K562 (cell line): ENCODE measurements around the gene COL26A1.

ENCODE experiments used
- C11orf30 ChIP-seq: fragments of 450-650 bp; IDR thresholded peaks from 2 replicates; pipeline ENCODE4 v1.6.1; 2016; ENCODE audit warnings: low read depth, mild to moderate bottlenecking
- CBFB ChIP-seq: sonication (generic); formaldehyde crosslinking; IDR thresholded peaks from 2 replicates; pipeline ENCODE4 v1.4.0; 2020; ENCODE audit warnings: mild to moderate bottlenecking, missing genetic modification reagents
- CEBPB ChIP-seq: fragments of 450-650 bp; IDR thresholded peaks from 2 replicates; pipeline ENCODE4 v1.6.1; 2016; ENCODE audit warnings: missing genetic modification characterization, missing compliant biosample characterization
- FOXK2 ChIP-seq, 2 experiments: fragments of 450-650 bp; IDR thresholded peaks in 1 of 2; conservative IDR thresholded peaks in 1 of 2; 2 replicates each; pipeline ENCODE4 v1.6.1; 2016; ENCODE audit warnings: low read depth in 2 of 2, mild to moderate bottlenecking in 1 of 2
- NR3C1 ChIP-seq: sonication (generic); formaldehyde crosslinking; IDR thresholded peaks from 2 replicates; pipeline ENCODE4 v1.8.1; 2022; ENCODE audit warnings: missing genetic modification reagents
- RB1 ChIP-seq: fragments of 450-650 bp; IDR thresholded peaks from 2 replicates; pipeline ENCODE4 v1.6.1; 2017; ENCODE audit warnings: low read depth, mild to moderate bottlenecking
- TF ChIP-seq, protein P1 (sequence below), 3 experiments: IDR thresholded peaks in 2 of 3; conservative IDR thresholded peaks in 1 of 3; 2 replicates each; pipeline ENCODE4 v1.5.1; 2011 to 2012; ENCODE audit warnings: low read length in 3 of 3, mild to moderate bottlenecking in 3 of 3, control low read depth in 2 of 3, improper control_type of control experiment in 1 of 3, inconsistent platforms in 1 of 3, low read depth in 1 of 3, mixed read lengths in 1 of 3, moderate library complexity in 1 of 3; ENCODE audit not compliant: insufficient read depth in 2 of 3
- TF ChIP-seq, protein P2 (sequence below): fragments of 250-450 bp; sonication (Bioruptor Pico); IDR thresholded peaks from 2 replicates; pipeline ENCODE4 v1.5.0; 2020; ENCODE audit warnings: mild to moderate bottlenecking

DNA sequence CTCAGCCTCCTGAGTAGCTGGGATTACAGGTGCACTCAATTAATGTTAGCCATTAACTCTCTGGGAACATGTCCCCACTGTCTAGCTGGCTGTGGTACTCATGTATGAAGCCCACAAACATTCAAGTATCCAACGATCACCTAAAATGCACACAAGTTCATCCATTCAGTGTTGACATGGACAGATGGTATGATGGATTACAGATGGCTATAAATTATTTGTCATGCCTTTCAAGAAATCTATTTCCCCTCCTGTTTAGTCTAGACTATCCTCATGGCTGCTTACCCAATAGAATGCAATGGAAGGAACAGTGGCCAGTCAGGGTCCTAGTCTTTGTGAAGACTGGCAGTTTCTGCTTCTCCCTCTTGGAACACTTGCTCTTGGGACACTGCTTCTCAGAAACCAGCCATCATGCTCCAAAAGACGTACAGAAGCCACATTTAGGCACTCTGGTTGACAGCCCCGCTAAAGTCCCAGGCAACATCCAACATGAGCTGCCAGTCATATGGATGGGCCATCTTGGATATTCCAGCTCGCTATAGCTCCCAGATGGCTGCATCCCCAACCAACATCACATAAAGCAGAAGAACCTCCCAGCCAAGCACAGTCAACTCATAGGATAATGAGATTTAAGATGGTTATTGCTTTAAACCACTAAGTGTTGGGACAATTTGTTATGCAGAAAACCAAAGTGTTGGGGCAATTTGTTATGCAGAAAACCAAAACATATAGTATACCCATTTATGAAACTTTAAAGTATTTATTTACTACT lies 233.3 kb downstream of the COL26A1 start:
- TF ChIP-seq NR3C1 (CRISPR knock-in tag) (no peak), CBFB (CRISPR knock-in tag) (no peak), RB1 (no peak), CEBPB (tag) (no peak), C11orf30 (no peak), FOXK2 (conservative IDR thresholded peaks at IDR 0.05 in 1 of 2, IDR thresholded peaks at IDR 0.05 in 1 of 2; ENCODE audit: low read depth in 2 of 2) (no peak)
- TF ChIP-seq, protein P1, sequence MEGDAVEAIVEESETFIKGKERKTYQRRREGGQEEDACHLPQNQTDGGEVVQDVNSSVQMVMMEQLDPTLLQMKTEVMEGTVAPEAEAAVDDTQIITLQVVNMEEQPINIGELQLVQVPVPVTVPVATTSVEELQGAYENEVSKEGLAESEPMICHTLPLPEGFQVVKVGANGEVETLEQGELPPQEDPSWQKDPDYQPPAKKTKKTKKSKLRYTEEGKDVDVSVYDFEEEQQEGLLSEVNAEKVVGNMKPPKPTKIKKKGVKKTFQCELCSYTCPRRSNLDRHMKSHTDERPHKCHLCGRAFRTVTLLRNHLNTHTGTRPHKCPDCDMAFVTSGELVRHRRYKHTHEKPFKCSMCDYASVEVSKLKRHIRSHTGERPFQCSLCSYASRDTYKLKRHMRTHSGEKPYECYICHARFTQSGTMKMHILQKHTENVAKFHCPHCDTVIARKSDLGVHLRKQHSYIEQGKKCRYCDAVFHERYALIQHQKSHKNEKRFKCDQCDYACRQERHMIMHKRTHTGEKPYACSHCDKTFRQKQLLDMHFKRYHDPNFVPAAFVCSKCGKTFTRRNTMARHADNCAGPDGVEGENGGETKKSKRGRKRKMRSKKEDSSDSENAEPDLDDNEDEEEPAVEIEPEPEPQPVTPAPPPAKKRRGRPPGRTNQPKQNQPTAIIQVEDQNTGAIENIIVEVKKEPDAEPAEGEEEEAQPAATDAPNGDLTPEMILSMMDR (IDR thresholded peaks at IDR 0.05 in 2 of 3, conservative IDR thresholded peaks at IDR 0.05 in 1 of 3; ENCODE audit: insufficient read depth in 2 of 3, low read depth in 1 of 3, low read length in 3 of 3), result no peak
- TF ChIP-seq, protein P2, sequence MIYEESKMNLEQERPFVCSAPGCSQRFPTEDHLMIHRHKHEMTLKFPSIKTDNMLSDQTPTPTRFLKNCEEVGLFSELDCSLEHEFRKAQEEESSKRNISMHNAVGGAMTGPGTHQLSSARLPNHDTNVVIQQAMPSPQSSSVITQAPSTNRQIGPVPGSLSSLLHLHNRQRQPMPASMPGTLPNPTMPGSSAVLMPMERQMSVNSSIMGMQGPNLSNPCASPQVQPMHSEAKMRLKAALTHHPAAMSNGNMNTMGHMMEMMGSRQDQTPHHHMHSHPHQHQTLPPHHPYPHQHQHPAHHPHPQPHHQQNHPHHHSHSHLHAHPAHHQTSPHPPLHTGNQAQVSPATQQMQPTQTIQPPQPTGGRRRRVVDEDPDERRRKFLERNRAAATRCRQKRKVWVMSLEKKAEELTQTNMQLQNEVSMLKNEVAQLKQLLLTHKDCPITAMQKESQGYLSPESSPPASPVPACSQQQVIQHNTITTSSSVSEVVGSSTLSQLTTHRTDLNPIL (CRISPR knock-in tag), result no peak
